HG02610 (cell line): ENCODE measurements around the gene JAKMIP1.
A peak's percentile ranks its signal among the peaks of the same experiment; 100 is the strongest.
"Not testable (repeated sequence)": the region's sequence is repeated elsewhere in the genome, so short reads cannot be mapped to it uniquely, and the experiment has no call there.

Source experiments
- ATAC-seq: cut with Tn5 transposase; IDR thresholded peaks from one replicate; pipeline ENCODE4 v1.9.1; 2021; ENCODE audit warnings: mild to moderate bottlenecking, moderate library complexity; ENCODE audit not compliant: unreplicated experiment

JAKMIP1 gene

DNA sequence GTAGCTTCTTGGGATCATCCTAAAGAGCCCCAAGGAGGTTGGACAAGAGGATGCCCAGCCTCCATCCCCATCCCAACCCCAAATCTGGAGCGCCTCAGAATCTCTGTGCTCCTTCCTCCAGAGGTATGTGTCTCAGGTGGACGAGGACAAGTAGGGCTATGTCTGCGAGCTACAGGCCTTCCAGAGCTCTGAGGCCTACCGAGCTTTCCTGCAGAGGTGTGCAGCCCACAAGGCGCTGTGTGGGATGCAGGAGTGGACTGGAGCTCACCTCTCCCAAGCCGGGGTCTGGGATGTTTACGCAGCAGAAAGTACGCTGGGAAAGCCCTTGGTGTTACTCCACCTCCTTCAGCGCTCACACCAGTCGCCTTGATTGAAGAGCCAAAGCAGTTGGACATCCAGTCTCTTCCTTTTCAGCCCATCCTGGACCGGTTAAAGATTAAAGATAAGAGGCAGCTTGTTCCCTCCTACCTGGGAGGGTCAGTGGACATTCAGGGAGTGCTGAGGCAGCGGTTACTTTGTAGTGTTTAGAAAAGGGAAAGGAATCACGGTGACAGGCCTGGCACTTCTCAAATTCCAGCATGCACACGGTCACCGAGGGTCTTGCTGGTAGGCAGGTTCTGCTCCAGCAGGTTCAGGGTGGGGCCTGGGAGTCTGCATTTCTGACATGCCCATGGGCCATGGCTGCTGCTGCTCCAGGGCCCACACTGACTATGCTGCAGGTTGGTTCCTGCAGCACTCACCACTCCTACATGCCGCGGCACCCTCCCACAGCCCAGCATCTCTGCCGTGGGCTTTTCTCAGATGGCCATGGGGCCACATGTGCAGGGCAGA, 29.5 kb upstream of the JAKMIP1 start:
- ATAC-seq = no peak

DNA sequence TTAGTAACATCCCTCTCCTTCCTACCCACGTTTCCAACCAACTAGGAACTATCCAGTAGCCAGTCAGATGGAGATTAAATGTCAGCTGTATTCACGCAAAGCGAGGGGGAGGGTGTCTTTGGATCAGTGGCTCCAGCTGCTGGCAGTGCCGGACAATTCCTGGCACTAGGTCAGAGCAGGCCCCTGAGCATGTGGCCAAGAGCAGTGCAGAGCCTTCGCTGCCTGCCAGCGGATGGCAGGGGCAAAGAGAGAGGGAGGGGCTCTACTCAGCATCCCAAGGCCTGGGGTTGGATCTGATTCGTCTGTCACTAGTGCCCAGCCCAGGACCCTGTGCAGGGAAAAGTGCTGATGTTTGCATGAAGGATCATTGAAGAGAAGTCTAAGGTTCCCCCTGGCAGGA, 28.7 kb upstream of the JAKMIP1 start:
- ATAC-seq = no peak

DNA sequence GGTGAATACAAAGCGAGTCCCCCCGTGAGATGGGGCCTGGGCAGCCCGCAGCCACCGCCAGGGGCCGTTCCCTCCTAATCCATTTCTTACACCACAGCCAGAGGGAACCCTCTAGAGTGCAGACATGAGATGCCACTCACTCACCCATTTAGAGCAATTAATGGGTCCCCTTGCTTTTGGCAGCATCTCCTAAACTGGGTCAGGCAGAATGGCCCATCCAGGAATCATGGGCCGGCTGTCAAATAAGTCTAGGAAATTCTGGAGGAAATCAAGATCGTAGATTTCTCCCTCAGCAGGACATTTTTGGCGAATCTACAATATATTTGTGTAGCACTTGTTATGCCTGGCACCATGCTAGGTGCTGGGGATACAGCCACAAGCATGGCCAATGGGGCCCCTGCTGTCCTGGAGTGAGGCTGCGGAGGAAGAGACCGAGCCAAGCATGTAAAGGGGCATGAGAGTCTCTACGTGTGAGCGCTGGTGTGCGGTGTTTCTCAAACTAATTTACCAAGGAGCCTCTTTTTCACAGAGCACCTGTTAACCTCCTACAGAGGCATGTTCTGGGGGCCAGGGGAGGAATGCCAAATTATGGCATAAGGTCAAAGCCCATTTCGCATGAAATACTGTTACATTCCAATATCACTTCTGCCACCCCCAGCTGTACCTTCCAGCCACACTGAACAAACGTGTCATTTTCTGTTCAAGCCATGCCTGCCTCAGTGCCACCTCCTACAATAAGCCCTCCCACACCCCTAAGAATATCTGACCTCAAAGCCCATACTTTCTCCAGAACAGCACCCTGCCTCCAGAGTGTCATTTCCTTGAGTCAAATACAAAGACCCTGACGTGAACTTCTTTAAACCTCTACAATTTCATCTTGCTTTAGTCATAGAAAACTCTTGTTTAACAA, 28.1 kb upstream of the JAKMIP1 start:
- ATAC-seq = no peak

DNA sequence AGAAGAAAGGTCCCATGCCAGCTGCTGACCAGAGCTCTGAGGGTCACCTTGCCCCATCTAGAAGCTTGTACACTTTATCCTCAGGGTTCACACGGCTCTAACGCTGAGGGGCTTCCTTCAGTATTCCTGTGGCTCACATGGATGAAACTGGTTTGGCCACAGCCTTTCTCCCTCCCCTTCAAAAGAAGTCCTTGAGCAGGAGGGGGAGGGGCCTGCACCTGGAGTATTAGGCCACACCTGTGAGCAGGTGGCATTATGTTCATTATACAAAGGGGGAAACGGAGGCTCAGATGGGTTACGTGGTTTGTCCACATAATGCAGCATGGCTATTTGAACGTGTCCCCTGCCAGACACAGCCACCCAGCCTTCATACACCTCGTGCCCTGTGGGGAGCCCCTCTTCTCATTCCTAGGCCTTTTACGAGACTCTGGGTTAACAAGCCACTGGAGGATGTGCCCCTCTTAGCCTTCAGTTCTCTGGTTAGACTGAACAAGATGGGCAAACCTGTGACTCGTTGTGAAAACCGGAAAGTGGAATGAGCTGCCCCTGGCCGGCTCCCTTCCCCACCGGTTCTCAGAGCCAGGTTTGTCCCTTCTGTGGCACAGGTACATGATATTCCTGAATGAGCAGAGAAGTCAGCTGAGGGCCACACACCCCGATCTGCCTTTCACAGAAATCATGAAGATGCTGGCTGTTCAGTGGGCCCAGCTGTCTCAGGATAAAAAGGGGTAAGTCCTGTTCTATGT, 27.2 kb upstream of the JAKMIP1 start:
- ATAC-seq = no peak

DNA sequence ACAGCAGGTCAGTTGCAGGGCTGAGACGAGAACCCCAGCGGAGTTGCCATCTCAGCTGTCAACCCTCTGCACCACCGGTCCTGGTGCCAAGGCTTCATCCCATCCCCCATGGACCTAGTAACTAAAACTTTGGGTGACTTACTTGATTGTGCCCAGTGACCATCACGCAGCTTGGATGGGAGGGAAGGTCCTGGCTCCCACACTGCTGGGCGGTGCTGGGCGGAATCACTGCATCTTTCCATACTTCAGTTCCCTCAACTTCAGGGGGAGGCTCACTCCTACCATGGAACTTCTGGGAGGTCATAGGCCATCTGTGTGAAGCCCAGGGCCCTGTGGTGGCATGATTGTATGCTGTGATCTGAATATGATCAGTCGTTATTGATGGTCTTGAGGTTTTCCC, 26.2 kb upstream of the JAKMIP1 start:
- ATAC-seq = no peak

DNA sequence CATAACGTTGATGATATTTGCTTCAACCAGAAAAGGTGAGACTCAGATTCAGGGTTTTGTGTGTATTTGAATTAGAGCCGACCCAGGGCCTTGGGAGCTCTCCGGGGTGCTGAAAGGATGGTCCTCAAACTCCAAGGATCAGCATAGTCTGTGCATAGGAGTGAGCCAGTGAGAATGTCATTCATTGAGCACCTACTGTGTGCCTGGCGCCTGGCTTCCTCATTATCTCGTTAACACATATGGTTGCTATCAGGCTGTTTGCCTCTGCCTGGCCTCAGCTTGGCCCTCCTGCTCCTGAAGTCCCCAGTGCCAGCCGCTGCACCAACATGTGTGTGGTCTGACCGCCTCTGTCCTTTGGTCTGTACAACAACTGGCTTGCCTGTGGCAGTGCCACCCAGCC, 25.1 kb upstream of the JAKMIP1 start:
- no peak for ATAC-seq

DNA sequence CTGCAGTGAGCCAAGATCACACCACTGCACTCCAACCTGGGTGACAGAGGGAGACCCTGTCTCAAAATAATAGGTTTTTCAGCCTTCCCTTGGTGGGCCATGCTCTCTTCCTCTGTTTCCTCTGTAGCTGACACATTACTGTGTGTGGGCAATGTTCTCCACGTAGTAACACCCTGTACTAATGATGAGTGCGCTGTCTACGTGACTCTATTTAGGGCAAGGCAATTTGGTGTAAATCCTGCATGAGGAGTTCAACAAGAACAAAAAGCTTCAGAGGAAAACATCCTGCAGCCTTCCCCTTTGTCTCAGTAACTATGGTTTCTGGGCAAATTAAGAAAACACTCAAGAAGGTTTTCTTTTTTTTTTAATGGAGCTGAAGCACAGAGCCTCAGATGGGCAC, 24.4 kb upstream of the JAKMIP1 start:
- ATAC-seq = no peak

DNA sequence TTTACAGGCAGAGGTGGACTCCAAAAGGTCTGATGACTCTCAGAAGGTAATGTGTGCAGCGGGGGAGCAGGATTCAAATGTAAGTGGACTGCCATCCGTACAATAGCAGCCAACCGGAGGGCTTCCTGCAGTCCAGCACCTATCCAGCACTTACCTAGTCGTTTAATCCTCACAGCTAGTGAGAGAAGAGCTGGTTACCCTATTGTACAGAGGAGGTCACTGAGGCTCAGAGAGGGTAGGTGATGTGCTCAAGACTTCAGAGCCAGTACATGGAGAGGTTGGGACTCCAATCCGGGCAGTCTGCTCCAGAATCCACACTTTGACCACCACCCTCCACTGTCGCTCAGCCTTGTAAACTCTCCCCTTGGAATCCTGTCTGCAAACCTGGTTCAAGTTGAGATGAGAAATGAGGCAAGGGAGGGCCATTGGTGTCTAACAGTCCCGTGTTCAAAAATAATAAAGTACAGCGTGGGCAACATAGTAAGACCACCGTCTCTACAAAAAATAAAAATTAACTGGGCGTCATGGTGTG, 22.5 kb upstream of the JAKMIP1 start:
- no peak for ATAC-seq

DNA sequence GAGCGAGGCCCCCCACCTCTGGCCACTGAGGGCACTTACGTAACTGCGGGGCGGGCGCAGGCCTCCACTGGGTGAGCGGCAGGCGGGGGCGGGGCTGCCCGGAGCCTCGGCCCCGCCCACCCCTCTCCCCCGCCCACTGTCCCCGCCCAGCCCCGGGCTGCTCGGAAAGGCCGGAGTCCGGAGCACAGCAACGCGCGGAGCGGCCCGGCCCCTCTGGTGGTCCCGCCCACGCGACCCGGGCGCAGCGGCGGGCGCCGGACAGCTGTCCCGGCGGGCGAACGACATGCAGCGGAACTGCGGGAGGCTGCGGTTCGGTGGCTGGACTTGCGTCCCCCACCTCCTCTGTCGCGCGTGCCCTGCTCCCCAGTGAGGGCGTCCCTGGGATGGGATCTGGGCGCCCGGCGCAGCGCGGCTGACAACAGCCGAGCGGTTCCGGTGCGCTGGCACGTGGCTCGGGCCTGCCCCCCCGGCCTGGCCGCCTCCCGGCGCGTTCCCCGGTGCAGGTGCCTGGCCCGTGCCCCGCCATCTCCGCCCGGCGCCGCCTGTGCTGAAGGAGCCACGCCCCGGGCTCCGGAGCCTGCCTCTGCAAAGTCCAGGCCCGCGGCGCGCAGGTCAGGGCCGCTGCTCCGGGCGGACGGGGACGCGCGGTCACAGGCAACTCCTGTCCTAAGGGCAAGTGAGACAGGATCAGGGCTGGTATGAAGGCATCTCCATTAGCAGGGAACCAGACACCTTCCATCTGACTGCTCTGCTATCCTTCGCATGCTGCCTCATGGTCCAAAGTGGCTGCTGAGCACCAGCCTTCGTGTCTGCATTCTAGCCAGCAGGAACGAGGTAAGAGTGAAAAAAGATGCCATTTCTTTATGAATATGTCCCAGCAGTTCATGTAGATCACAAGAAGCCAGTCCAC, 21.8 kb upstream of the JAKMIP1 start:
- ATAC-seq = no peak

DNA sequence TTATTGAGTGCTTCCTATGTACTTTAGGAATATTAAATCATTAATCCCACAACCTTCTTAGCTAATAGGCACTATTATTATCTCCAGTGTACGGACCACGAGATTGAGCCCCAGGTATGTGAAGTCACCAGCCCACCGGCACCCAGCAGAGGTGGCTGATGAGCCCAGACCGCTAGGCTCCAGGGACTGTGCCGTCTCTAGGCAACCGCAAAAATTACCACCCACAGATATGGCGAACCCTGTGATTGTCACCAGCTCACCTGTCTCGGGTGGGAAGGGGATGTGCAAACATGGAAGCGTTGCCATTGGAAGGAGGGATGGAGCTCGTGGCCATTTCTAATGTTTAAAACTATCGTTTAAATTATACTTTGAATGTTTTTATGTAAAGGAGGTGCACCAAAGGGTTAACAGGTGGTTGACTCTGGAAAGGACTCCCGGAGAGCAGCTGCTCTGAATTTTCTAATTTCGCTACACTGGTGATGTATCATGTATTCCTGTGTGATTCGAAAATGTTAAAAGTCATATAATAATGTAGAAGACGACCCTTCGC, 21.0 kb upstream of the JAKMIP1 start:
- ATAC-seq = no peak

DNA sequence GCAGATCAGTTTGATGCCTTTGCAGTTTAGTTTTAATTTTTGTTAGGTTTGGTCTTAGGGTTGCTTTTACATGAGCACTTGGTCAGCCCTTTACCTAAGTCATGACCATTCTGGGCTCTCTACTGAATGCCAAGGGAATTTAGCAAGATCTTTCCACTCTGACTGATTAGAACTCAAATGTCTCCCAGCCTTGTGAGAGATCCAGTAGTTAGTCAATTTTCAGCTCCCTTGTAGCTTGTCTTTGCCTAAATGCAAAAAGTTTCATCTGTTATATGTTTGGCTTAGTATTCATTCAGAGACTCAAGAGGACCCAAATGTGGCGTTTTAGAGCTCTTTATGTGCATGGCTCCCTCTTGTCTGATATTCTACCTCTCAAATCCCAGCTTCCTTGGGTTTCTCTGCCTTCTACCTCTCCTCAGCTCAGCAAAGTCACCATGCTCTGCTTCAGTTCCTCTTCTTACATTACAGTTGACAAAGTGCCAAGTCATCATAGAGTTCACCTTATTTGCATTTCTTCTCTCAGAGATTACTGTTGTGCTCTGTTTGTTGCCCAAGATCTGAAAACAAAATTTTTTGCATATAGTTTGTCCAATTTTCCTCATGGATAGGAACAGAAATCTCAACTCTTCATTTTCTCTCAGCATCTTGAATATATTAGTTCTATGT, 17.5 kb upstream of the JAKMIP1 start:
- peak; percentile 63 for ATAC-seq

DNA sequence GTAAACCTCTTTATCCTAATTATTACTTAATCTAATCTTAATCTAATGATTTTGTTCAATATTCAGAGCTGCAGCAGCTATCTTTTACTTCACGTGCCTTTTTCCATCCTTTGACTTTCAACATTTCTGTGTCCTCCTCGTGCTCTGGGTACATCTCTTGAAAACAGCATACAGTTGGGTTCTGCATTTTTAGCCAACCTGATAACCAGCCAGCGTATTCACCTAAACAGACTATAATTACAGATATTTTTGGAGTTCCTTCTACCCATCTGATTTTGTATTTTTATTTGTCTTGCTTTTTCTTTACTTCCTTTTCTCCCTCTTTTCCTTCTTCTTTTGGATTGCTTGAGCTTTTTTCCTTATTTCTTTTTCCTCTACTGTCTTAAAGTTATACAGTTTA, 16.2 kb upstream of the JAKMIP1 start:
- no peak for ATAC-seq

DNA sequence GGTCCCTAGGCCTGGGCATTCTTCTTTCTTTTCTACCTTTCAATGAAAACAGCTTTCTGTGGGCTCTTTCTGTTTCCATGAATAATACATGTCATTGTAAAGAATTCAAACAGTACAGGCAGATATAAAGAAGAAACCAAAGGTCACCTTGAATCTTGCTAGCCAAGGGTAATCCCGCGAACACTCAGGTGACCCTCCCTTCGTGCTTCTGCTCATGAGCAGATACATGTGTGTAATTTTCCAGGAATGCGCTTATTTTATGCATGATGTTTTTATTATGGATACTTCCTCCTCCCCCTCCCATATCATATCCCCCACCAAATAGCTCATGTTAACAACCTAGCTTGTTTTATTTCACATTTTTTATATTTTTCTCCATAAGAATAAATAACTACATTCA, 9.6 kb upstream of the JAKMIP1 start:
- no peak for ATAC-seq

DNA sequence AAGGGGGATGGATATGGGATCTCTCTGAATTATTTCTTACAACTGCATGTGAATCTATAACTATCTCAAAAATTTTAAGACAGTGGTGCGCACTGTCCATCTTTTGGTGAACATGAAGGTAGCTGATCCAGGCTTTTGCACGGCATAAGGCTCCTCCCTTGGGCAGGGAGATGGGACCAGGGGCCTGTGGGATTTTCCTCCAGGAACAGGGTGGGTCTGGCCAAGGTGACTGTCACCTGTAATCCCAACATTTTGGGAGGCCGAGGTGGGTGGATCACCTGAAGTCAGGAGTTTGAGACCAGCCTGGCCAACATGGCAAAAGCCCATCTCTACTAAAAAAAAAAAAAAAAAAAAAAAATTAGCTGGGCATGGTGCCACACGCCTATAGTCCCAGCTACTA, 8.9 kb upstream of the JAKMIP1 start:
- ATAC-seq = not testable (repeated sequence)

DNA sequence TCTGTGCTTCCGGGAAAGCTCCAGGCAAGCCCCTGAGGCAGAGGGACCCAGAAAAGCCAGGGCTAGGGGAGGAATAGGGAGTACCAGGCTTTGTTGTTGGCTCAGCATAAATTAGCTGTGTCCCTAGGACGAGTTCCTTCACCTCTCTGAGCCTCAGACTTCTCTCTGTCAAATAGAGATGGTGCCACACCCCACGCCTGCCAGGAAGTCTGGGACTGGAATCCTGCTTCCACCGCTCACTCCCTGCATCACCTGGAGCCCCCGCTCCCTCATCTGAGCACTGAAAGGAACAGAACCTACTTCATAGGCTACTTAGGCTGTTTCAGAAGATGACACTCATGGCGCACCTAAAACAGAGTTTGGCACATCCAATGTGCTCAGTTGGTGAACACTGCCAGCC, 8.1 kb upstream of the JAKMIP1 start:
- no peak for ATAC-seq

DNA sequence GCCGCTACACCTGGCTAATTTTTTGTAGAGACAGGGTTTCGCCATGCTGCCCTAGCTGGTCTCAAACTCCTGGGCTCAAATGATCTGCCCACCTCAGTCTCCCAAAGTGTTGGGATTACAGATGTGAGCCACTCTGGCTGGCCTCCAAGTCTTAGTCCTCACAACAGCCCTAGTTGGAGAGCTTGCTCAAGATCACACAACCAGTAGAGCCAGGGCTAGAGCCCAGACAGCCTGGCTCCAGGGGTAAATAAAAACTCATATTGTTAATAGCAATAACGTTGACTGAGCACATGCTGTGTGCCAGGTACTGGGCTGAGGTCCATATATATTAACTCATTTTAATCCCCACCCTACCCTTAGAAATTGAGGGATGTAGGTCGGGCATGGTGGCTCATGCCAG, 7.3 kb upstream of the JAKMIP1 start:
- ATAC-seq = no peak

DNA sequence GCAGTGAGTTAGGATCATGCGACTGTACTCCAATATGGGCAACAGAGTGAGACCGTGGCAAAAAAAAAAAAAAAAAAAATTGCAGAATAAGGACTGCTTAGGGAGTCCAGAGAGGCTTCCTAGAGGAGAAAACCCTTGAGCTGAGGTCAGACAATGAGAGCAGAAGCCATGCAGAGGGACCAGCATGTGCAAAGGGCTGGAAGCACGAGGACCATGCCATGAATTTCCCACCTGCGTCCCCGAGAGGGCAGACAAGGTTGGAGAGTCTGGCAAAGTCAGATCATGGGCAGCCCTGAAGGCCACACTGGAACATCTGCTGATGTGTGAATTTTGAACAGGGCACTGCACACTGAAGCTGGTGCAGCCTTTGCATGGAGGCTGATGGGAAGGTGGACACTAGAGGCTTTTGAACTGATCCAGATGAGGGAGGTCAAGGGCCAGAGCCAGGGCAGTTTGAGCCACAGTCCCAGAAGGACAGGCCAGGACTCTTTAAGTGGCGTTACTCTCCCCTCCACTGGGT, 6.5 kb upstream of the JAKMIP1 start:
- no peak for ATAC-seq

DNA sequence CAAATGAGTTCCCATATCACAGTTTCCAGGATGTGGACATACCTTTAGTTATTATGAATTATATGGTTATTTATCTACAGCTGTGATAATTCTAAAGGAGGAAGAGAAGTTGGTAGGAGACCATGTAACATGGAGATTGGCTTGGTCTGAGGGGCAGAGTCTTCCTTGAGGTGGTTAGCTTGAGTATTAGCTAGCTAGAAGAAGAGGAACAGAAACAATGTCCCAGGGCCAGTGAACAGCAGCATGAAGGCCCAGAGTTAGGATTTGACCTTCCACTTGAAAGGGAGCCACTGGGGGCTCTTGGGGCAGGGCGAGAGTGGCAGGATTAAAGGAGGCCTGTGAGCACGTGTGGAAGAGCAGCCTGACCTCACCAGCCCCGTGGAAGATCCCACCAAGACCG, 5.6 kb upstream of the JAKMIP1 start:
- ATAC-seq = no peak

DNA sequence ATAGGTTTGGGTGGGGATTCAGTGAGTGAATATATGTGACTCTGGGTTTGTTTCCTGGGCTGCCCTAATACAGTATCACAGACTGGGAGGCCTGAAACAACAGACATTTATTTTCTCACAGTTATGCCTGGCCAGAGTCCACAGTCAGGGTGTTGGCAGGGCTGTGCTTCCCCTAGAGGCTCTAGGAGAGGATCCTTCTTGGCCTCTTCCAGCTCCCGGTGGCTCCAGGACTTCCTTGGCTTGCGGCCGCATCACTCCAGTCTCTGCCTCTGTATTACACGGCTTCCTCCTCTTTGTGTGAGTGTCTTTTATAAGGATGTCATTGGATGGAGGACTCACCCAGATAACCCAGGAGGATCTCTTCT, 5.2 kb upstream of the JAKMIP1 start:
- no peak for ATAC-seq
